Medulla oblongata (tissue), 1 donor: ENCODE data around the gene LMX1A.

Experiments
- DNase-seq: peaks from one replicate; pipeline ENCODE4 v3.0.0-alpha.2; 2015; ENCODE audit errors: extremely low spot score

LMX1A gene

DNA sequence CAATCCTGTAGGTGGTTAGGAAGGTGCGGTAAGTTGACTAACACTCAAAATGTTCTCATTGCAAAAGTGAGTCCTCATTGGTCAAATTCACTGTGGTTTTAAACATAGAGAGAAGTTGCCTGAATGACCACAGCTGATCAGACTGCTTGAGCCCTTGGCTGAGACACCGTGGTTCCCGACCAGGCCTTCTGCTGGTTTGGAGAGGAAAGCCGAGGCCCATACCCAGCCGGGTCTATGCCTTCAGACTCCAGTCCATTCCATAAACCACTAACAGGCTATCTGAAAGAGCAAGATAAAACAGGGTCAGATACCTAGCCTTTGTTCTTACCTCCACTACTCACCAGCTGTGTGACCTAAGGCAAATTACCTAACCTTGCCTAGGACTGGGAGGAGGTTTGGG is 133.9 kb downstream of the LMX1A start:
- no peak for DNase-seq

DNA sequence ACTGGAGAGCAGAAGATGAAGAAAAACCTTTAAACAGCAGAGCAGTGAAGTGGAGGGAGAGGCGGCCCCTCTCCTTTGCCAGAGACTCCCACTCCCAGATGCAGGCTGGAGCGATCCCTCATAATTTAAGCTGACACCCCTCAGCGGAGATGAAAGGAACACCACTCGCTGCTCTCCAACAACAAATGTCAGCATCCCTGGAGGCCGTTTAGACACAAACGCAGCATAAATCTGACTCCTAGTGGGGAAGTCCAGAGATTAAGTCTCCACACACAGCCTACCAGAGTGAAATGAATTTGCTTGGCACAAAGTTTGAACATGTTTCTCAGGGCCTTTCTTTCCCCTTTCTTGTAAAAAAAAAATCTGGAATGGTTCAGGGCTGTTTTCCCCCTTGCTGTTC is 137.8 kb downstream of the LMX1A start:
- DNase-seq: no peak

DNA sequence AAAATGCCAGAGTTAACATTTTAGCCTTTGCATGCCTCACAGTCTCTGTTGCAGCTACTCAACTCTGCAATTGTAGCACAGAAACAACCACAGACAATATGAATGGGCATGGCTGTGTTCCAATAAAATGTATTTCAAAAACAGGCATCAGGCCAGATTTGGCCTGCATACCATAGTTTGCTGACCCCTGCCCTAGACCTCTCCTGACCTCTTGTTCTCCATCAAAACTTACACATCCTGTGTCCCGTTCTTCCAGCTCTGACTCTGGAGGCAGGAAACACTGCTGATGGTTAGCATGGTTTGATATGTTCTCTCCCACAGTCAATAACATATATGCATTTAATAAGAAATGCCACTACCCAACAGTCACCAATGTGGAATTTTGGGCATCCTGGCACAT is 138.6 kb downstream of the LMX1A start:
- DNase-seq: no peak

DNA sequence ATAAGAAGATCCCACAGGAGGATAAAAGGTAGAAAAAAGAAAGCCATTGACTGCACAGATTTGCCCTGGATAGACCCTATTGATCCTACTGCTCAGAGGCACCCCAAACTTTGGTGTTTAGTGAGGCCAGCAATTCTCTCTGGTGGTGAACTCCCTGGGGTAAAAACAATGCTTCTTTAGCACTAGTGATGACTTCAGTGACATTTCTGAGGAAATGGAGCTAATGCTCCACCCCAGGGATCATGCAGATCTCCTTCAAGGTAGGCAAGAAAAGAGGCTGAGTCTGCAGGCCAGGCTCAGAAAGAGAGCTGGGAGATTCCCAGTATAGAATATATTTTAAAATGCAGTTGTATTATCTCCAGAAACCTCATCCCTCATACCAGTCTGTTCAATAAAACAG is 140.3 kb downstream of the LMX1A start:
- DNase-seq: no peak

DNA sequence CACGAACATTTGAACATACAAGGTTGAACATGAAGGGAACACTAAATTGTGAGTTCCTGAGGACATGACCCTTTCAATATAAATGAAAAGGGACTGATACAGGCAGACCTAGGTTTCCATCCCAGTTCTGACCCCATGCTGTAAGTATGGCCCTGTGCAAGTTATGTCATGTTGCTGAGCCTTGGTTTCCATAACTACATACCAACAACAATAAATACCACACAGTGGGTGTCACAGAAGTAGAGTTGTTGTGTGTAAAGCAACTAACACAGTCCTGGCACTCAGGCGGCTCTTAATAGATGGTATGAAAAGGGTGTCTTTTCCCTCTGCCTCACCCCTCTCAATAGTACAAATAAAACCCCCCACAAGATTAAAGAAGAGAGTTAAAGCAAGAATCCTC is 140.8 kb downstream of the LMX1A start:
- DNase-seq: no peak

DNA sequence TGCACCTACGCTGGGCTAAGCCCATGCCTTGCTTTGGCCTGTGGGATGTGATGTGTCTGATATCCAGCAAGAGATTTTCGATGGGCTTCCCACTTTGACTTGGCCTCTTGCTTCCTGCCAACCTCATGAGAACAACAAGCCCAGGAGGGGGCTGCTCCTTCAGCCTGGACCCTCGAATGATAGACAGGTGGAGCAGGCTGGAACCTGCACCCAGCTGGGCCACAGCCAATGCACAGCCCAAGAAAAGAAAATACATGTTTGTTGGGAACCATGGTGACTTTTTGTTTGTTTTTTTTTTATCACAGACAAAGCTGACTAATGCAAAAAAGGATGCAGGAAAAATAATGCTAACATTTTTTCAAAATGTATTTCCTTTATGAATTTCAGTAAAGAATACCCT is 144.3 kb downstream of the LMX1A start:
- DNase-seq: no peak

DNA sequence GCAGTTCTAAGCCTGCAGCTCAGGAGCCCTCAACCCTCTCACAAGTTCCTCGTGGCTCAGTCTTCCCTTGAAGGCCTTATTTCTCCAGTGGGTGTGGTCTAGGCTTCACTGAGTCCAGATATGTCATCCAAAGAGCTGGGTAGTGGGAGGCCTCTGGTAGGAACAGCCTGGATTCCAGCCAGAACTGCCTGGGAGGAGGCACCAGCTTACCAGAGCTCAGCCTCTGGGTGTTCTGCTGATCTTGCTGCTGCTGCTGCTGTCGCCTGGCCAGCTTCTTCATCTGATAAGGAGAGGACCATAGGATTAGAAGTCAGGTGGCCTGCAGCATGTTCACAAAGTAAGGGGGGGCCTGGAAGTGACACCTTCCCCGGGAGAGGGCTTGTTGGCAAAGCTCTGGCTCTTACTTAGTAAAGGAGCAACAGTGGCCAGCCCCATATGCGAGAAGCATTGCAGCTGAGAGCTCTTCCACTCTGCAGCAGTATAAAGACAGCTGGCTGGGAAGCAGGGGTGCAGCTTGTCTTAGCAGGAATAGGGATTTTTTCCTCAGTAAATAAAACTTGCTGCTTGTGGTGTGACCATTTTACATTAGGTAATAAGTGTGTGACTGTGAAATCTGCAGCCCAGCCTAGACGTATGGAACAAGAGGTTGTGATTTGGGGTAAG is 148.5 kb downstream of the LMX1A start:
- no peak for DNase-seq

DNA sequence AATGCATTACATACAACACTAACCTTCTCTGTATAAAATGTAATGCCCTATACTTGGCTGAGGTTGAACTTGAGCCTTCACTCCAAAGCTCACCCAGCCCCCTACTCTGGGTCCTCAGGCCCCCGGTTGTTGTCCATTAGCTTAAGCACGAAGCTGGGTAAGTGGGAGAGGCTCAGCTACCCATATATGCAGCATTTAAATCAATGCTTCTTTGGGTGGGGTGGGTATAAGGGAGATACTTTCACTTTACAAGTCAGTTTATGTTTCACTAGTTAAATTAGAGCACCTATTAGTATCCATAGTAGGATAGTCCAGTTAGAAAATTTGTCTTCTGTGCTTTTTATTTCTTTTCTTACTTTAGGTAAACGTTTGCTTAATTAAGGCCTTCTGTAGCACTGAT is 151.4 kb downstream of the LMX1A start:
- no peak for DNase-seq

DNA sequence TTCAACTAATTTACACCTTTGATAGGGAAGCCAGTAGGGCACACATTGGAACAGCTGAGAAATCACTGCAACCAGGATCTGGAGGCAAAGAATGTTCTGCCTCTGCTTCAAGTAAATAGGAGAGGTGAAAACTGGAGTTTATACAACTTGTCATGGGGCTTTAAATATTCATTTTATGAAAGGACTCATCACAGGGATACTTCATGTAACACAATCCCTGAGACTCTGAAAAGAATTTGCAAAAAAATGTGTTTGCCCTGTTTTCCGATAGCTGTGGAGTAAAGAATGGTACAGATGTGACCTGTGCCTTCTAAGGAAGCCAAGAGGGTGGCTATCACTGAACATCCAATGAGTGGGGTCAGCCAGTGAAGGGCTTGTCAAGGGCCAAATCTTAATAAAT is 152.0 kb downstream of the LMX1A start:
- DNase-seq: no peak

DNA sequence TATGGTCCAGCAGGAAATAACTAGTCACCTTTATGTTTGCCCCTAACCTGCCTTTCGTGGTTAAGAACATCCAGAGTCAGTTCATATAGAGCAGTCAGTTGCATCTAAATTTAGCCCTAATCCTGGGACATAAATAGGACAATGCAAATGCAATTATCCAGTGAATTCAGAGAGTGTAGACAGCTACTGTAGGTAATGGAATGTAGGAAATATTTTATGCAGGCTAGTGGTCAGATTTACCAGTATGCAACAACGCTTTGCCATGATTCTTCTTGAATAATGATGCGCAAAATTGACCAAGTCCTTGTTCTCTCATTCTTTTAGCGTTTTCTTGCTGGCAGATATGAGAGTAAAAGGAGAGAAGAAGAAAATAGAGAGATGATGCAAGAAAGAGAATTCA is 165.4 kb downstream of the LMX1A start:
- DNase-seq: no peak

DNA sequence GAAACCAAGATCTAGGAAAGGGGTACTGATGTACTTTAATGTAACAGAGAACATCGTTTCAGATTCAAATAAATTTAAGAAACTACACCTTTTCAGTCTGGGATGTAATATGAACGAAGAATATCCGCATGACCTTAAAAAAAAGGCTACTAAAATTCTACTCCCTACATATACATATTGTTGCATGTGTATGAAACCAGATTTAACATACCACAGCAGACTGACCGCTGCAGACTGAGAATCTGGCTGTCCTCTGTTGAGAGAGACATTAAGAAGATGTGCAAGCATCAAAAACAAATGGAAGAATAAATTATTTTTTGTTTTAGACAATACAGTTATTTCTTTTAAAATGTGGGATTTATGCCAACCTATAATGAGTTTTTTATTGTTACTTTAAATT is 166.6 kb downstream of the LMX1A start:
- no peak for DNase-seq

DNA sequence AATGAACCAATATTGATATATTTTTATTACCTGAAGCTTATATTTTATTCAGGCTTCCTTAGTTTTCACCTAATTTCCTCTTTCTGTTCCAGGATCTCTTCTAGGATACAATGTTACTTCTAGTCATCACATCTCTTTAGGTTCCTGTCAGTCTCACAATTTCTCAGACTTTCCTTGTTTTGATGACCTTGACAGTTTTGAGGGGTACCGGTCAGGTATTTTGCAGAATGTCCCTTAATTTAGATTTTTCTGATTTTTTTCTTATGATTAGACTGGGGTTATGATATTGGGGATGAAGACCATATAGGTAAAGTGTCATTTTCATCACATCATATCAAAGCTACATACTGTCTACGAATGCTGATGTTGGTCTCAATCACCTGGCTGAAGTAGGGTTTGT is 167.5 kb downstream of the LMX1A start:
- DNase-seq: no peak

DNA sequence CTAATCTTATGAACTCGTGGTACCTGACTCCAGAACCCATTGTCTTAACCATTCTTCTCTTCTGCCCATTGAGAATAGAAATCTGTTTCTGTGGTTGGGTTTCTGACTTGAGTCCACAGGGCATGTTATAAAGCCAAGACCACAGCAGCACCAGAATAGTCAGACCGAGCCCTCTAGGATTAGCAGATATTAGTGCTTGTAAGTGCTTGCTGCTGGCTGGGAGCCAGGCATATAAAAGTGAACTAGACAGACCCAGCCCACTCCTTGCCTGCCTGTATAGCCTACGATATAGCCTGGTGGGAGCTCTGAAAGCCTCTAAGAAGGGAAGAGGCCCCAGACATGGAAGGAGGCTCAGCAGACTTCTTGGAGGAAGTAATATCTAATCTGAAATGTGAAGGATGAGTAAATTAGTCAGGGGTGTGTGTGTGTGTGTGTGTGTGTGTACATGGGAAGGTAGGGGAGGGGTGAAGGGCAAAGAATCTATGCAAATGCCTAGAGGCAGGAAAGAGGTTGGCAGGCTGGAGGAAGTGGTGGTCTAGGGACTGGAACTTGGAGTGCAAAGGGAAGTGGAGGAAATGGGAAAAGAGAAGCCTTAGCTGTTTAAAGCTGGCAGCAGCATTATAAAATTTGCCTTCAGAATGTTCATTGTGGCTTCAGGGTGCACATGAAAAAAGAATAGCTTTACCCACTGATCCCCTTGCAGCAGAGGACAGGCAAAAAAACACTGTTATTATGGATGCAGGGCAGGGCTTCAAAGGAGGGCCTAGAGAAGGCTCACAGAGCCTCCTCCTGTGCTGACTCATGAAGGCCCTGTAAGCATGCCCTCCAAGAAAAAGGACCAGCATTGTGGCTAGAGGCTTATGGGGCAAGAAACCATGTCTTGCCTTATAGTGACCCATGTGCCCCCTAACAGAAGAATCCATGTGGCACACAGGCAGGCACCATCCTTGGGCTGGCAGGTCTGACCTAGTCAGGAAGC is 169.2 kb downstream of the LMX1A start:
- DNase-seq: no peak

DNA sequence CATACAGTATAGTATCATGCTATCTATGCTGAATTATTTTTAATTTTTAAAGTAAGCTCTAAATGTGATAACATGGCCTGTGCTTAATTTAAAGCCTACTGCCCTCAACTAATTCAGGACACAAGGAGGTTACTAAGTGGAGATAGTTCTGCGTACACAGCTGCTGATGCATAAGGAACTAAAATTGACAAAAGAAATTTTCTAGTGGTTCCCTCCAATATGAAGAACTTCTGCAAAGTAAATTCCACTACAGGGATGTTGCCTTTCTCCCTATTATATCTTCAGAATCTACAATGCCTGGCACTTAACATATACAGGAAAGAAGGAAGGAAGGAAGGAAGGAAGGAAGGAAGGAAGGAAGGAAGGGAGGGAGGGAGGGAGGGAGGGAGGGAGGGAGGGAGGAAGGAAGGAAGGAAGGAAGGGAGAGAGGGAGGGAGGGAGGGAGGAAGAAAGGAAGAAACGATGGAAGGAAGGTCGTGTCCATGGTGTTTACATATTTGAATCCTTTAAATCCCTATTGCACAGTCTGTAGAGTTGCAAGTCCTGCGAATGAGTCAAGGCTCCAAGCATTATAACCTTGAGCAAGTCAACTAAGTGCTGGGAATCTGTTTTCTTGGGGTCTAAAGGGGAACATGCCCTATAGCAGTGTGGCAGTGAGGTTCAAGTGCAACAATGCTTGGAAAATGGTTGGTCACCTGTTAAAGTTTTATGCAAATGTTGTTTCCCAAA is 171.2 kb downstream of the LMX1A start:
- DNase-seq: no peak

DNA sequence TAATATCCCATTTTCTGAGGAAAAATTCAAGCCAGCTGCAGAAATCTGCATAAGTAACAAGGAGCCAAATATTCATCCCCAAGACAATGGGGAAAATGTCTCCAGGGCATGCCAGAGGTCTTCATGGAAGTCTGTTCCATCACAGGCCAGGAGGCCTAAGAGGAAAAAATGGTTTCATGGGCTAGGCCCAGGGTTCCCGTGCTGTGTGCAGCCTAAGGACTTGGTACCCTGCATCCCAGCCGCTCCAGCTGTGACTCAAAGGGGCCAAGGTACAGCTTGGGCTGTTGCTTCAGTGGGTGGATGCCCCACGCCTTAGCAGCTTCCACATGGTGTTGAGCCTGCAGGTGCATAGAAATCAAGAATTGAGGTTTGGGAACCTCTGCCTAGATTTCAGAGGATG is 173.5 kb downstream of the LMX1A start:
- no peak for DNase-seq

DNA sequence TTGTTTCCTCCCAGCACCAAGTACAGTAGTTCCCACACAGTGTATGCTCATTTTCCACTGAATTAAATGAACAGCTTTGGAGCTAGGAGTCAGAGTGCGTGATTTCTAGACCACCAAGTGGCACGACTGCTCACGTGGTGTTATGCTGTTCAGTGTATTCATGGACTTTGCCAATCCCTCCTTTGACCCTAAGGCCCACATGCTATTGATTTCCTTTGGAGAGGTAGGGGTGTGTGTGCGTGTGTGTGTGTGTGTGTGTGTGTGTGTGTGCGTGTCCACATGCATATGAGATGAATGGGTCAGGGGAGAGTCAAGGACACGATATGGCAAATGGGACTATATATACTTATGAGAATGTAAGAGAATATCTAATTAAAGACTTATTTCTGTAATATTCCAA is 177.2 kb downstream of the LMX1A start:
- no peak for DNase-seq

DNA sequence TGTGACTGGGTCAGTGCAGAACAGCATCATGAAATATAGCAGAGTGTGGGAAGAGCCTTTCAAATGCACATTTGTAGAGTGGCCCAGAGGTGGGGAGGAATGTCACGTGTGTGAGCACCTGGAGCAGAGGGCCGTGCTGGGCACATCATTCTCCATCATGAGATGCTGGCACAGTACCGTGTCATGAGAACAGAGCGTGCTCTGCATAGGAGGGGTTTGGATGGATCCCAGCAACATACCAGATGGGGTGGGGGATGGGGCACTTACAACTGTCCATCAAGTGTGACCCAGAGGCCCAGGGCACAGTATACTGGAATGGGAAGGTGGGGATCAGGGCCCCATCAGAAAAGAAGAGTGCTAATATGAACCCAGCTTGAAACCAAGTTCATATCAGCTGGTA is 182.0 kb downstream of the LMX1A start:
- no peak for DNase-seq

DNA sequence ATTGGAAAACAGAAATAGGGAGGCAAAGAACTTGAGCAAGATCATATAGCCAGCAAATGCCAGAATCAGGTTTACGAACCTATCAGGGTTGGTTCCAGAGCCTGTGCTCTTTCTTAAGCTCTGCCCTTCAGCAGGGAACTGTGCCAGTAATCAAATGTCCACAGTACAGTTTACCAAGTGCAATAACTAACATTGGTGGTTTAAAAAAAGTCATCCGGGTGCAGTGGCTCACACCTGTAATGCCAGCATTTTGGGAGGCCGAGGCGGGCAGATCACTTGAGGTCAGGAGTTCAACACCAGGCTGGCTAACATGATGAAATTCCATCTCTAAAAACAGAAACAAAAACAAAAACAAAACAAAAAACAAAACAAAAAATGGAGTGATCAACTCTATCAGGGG is 182.7 kb downstream of the LMX1A start:
- DNase-seq: no peak

DNA sequence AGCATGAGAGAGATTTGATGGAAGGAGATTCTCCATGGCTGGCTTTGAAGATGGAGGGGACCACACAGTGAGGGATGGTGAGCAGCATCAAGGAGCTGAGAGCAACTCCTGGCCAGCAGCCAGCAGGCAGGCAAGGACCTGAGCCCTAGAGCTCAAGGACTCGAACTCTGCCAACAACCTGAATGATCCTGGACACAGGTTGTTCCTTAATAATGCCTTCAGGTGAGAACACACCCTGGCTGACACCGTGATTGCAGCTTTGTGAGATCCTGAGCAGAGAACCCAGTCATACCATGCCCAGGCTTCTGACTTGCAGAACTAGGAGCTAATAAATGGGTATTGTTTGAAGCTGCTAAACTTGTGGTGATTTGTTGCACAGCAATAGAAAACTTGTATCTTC is 183.1 kb downstream of the LMX1A start:
- no peak for DNase-seq

DNA sequence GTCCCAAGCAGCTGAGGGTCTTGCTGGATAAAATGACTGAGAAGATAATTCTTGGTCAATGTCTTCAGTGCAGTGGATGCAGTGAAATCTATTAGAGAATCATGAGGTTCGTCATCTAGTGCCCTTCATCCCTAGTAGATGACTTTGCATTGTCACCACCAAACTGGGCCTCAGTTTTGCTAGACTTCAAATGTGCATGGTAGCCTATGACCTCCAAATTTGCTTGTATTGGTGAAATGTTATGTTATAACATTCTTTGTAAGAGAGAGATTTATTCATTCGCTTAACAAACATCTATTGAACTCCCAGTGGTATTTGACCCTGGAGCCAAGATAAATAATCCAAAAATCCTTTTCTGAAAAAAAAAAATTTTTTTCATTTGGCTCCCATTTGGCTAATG is 183.8 kb downstream of the LMX1A start:
- DNase-seq: no peak

DNA sequence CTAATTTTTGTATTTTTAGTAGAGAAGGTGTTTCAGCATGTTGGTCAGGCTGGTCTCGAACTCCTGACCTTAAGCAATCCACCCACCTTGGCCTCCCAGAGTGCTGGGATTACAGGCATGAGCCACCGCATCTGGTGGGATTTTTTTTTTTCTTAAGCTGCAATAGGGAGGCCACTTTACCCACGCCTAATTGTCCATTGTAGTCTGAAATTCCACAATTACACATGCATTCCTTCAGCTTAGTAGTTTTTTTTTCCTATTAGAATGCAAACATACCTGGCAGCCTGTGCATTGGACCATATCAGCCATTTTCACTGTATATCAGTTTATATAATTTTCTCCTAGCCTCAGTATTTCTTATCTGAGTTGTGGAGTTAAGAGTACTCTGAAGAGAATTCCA is 186.8 kb downstream of the LMX1A start:
- no peak for DNase-seq

DNA sequence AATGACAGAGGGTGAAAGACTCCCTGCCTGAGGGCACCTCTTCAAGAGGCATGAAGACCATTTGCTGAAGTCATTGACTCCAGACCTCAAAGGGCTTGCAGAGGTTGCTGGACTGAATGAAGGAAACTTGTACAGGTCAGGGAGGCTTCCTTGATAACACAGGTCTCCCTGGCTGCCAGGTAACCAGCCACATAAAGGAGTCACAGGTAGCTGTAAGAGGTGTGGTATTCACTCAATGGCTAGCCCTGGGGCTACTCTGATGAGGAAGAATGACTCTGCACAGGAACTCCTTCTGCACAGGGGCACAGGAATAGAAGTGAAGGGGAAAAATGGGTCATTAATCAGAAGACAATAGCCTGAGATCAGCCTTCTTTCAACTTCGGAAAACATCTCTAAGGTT is 187.5 kb downstream of the LMX1A start:
- DNase-seq: no peak

DNA sequence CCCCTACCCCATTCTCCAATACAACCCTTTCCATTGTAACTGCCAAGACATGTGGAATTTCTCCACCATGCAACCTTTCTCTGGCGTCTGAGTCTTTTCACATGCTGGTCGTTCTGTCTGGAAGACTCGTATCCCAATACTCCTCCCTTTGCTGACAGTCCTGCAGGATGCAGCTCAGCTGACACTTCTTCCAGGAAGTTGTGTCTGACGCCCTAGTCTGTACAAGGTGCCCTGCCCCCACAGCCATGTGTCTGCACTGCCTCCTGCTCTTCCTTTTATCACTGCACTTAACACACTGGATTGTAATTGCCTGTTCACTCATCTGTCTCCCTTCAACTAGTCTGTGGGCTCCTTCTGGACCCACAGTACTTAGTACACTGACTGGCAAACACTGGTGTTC is 188.0 kb downstream of the LMX1A start:
- DNase-seq: no peak
